Upper lobe of left lung (tissue), 6 donors: ENCODE measurements around the gene DCP1B. TPM values are rescaled to one million over a fixed set of nuclear protein-coding genes. Genes with fewer than 3 reads are reported as not detected.

Experiments used
- ATAC-seq, 2 donors: fragments of 200-7000 bp; cut with Tn5 transposase; one replicate each; pipeline ENCODE4 v1.9.1; 2022; ENCODE audit warnings: mild to moderate bottlenecking in 2 of 2, moderate library complexity in 2 of 2; ENCODE audit not compliant: low FRiP score in 2 of 2
- DNase-seq, 2 donors: peaks; one replicate each; pipeline ENCODE4 v3.0.0-alpha.2; 2019 to 2020
- H3K27ac ChIP-seq, 4 donors: fragments of 200-600 bp; sonication (generic); one replicate each; pipeline ENCODE4 v1.5.1; 2016 to 2019
- H3K27me3 ChIP-seq, 4 donors: fragments of 200-600 bp; sonication (generic); one replicate each; pipeline ENCODE4 v1.5.1; 2017 to 2019
- H3K36me3 ChIP-seq, 4 donors: fragments of 200-600 bp; sonication (generic); one replicate each; pipeline ENCODE4 v1.5.1; 2016 to 2019
- H3K4me1 ChIP-seq, 4 donors: fragments of 200-600 bp; sonication (generic); one replicate each; pipeline ENCODE4 v1.5.1; 2018 to 2019
- H3K4me3 ChIP-seq, 4 donors: fragments of 200-600 bp; sonication (generic); one replicate each; pipeline ENCODE4 v1.5.1; 2017 to 2019; ENCODE audit warnings: mild to moderate bottlenecking in 2 of 4, moderate library complexity in 1 of 4
- H3K9me3 ChIP-seq, 4 donors: fragments of 200-600 bp; sonication (generic); one replicate each; pipeline ENCODE4 v1.5.1; 2018 to 2019
- CTCF ChIP-seq, 6 experiments: fragments of 450-650 bp in 4 of 6; fragments of 200-600 bp in 2 of 6; sonication (generic) in 2 of 6; IDR thresholded peaks; one replicate each; pipeline ENCODE4 v1.5.1; 2016 to 2019; ENCODE audit warnings: antibody characterized with exemption in 6 of 6
- EP300 ChIP-seq, 4 donors: sonication (generic); formaldehyde crosslinking; IDR thresholded peaks; one replicate each; pipeline ENCODE4 v1.5.1; 2017; ENCODE audit warnings: antibody characterized with exemption in 4 of 4, control low read depth in 2 of 4
- POLR2A ChIP-seq, 4 donors: fragments of 450-650 bp; IDR thresholded peaks; one replicate each; pipeline ENCODE4 v1.5.1; 2016 to 2017; ENCODE audit warnings: antibody characterized with exemption in 4 of 4, mild to moderate bottlenecking in 2 of 4
- POLR2AphosphoS5 ChIP-seq, 2 donors: sonication (generic); formaldehyde crosslinking; IDR thresholded peaks; one replicate each; pipeline ENCODE4 v1.5.1; 2017; ENCODE audit warnings: antibody characterized with exemption in 2 of 2
- WGBS, 2 donors: methylation state at CpG; one replicate each; pipeline ENCODE4 v1.1.5; 2017 to 2018; 5-methylcytosine and 5-hydroxymethylcytosine counted together
- total RNA-seq, 6 donors: library from RNA; depleted of rRNA in 4 of 6; stranded (reverse); fragments of >200 nt in 4 of 6; gene quantifications; one replicate each; pipeline versions ENCODE4 v1.1.0 to v1.2.1, GENCODE V29; 2016 to 2021
- donor health status: DM: no; HTN: no; CAD: no; lungs with moderate emphysema.
- donor health status: DM: no; HTN: yes; CAD: no; lungs with severe emphysema.

The DCP1B gene
- total RNA-seq, 6 donors from 2014 or later = 5.5 to 30.4 (median 12.2) TPM

GRCh38 chr12:2043054-2043453 is 38.8 kb upstream of the DCP1B start:
- DNase-seq = no peak
- no peaks in the 10 kb centered on the region for H3K36me3 ChIP-seq
- no peaks in the 10 kb centered on the region for H3K9me3 ChIP-seq
- H3K4me1 ChIP-seq = no peaks in the 10 kb centered on the region
- 97 to 98% methylated on average over 2 of the region's 2 CpGs for WGBS, 2 donors
- no peaks in the 10 kb centered on the region for H3K27me3 ChIP-seq
- TF ChIP-seq POLR2AphosphoS5 (IDR thresholded peaks at IDR 0.05) (no peak), POLR2A (IDR thresholded peaks at IDR 0.05) (no peak), CTCF (IDR thresholded peaks at IDR 0.05) (no peak), EP300 (IDR thresholded peaks at IDR 0.05) (no peak)
- ATAC-seq = no peak
- H3K4me3 ChIP-seq = no peak overlapping the region
- H3K27ac ChIP-seq = no peak overlapping the region

- DNase-seq = no peak
- TF ChIP-seq EP300 (IDR thresholded peaks at IDR 0.05) (no peak), CTCF (IDR thresholded peaks at IDR 0.05) (no peak), POLR2A (IDR thresholded peaks at IDR 0.05) (no peak), POLR2AphosphoS5 (IDR thresholded peaks at IDR 0.05) (no peak)
- Histone ChIP-seq H3K9me3 (no peaks in the 10 kb centered on the region), H3K36me3 (no peaks in the 10 kb centered on the region), H3K4me3 (no peak overlapping the region), H3K27me3 (no peaks in the 10 kb centered on the region), H3K27ac (no peak overlapping the region), H3K4me1 (peaks cover 9 to 13% (median 10%) of the 10 kb centered on the region in 4 donors)
- no peak for ATAC-seq
Measured at GRCh38 chr12:2039034-2039433, 34.8 kb upstream of the DCP1B start.

GRCh38 chr12:2035431-2036055 is 31.3 kb upstream of the DCP1B start:
- H3K4me3 ChIP-seq = peak overlapping the region in 3 of 4 donors; percentile 22 to 43 (median 41)
- no peak overlapping the region for H3K27ac ChIP-seq
- peaks cover 9 to 13% (median 10%) of the 10 kb centered on the region in 4 donors for H3K4me1 ChIP-seq
- ATAC-seq (peak in 1 of 2 donors; percentile 15), DNase-seq (no peak)
- WGBS, 2 donors = 59 to 60% methylated on average over 15 of the region's 15 CpGs
- H3K9me3 ChIP-seq = no peaks in the 10 kb centered on the region
- no peak for TF ChIP-seq CTCF (IDR thresholded peaks at IDR 0.05)
- no peaks in the 10 kb centered on the region for H3K36me3 ChIP-seq
- no peaks in the 10 kb centered on the region for H3K27me3 ChIP-seq

GRCh38 chr12:2034633-2035430 is 30.6 kb upstream of the DCP1B start:
- no peak overlapping the region for H3K27ac ChIP-seq

More at GRCh38 chr12:2034633-2035430, 30.6 kb upstream of the DCP1B start:
- Histone ChIP-seq H3K4me1 (peaks cover 9 to 13% (median 10%) of the 10 kb centered on the region in 4 donors), H3K4me3 (peak overlapping the region in 3 of 4 donors; percentile 22 to 43 (median 41)), H3K9me3 (no peaks in the 10 kb centered on the region), H3K27me3 (no peaks in the 10 kb centered on the region), H3K36me3 (no peaks in the 10 kb centered on the region)
- TF ChIP-seq CTCF (IDR thresholded peaks at IDR 0.05) (peak; percentile 92 to 98 (median 96)), EP300 (IDR thresholded peaks at IDR 0.05) (no peak), POLR2AphosphoS5 (IDR thresholded peaks at IDR 0.05) (peak in 1 of 2 donors; percentile 27), POLR2A (IDR thresholded peaks at IDR 0.05) (no peak)
- WGBS, 2 donors = 14 to 29% methylated on average over 19 to 47 of the region's 47 CpGs
- ATAC-seq = peak; percentile 90 to 98
- peak; percentile 83 to 98 for DNase-seq
